Upper lobe of left lung (tissue), 6 donors: ENCODE results near the gene SERINC5. TPM values are rescaled to one million over a fixed set of nuclear protein-coding genes. Genes with fewer than 3 reads are reported as not detected.
"Not testable (repeated sequence)": the region's sequence is repeated elsewhere in the genome, so short reads cannot be mapped to it uniquely, and the experiment has no call there.

Experiments
- ATAC-seq, 2 donors: fragments of 200-7000 bp; cut with Tn5 transposase; one replicate each; pipeline ENCODE4 v1.9.1; 2022; ENCODE audit warnings: mild to moderate bottlenecking in 2 of 2, moderate library complexity in 2 of 2; ENCODE audit not compliant: low FRiP score in 2 of 2
- DNase-seq, 2 donors: peaks; one replicate each; pipeline ENCODE4 v3.0.0-alpha.2; 2019 to 2020
- H3K27ac ChIP-seq, 4 donors: fragments of 200-600 bp; sonication (generic); one replicate each; pipeline ENCODE4 v1.5.1; 2016 to 2019
- H3K27me3 ChIP-seq, 4 donors: fragments of 200-600 bp; sonication (generic); one replicate each; pipeline ENCODE4 v1.5.1; 2017 to 2019
- H3K36me3 ChIP-seq, 4 donors: fragments of 200-600 bp; sonication (generic); one replicate each; pipeline ENCODE4 v1.5.1; 2016 to 2019
- H3K4me1 ChIP-seq, 4 donors: fragments of 200-600 bp; sonication (generic); one replicate each; pipeline ENCODE4 v1.5.1; 2018 to 2019
- H3K4me3 ChIP-seq, 4 donors: fragments of 200-600 bp; sonication (generic); one replicate each; pipeline ENCODE4 v1.5.1; 2017 to 2019; ENCODE audit warnings: mild to moderate bottlenecking in 2 of 4, moderate library complexity in 1 of 4
- H3K9me3 ChIP-seq, 4 donors: fragments of 200-600 bp; sonication (generic); one replicate each; pipeline ENCODE4 v1.5.1; 2018 to 2019
- CTCF ChIP-seq, 6 experiments: fragments of 450-650 bp in 4 of 6; fragments of 200-600 bp in 2 of 6; sonication (generic) in 2 of 6; IDR thresholded peaks; one replicate each; pipeline ENCODE4 v1.5.1; 2016 to 2019; ENCODE audit warnings: antibody characterized with exemption in 6 of 6
- EP300 ChIP-seq, 4 donors: sonication (generic); formaldehyde crosslinking; IDR thresholded peaks; one replicate each; pipeline ENCODE4 v1.5.1; 2017; ENCODE audit warnings: antibody characterized with exemption in 4 of 4, control low read depth in 2 of 4
- POLR2A ChIP-seq, 4 donors: fragments of 450-650 bp; IDR thresholded peaks; one replicate each; pipeline ENCODE4 v1.5.1; 2016 to 2017; ENCODE audit warnings: antibody characterized with exemption in 4 of 4, mild to moderate bottlenecking in 2 of 4
- POLR2AphosphoS5 ChIP-seq, 2 donors: sonication (generic); formaldehyde crosslinking; IDR thresholded peaks; one replicate each; pipeline ENCODE4 v1.5.1; 2017; ENCODE audit warnings: antibody characterized with exemption in 2 of 2
- WGBS, 2 donors: methylation state at CpG; one replicate each; pipeline ENCODE4 v1.1.5; 2017 to 2018; 5-methylcytosine and 5-hydroxymethylcytosine counted together
- total RNA-seq, 6 donors: library from RNA; depleted of rRNA in 4 of 6; stranded (reverse); fragments of >200 nt in 4 of 6; gene quantifications; one replicate each; pipeline versions ENCODE4 v1.1.0 to v1.2.1, GENCODE V29; 2016 to 2021
- donor health status: DM: no; HTN: no; CAD: no; lungs with moderate emphysema.
- donor health status: DM: no; HTN: yes; CAD: no; lungs with severe emphysema.

SERINC5 gene
- total RNA-seq, 6 donors from 2014 or later, result 27.3 to 62.4 (median 41.3) TPM

GRCh38 chr5:80185095-80185494 lies 70.8 kb downstream of the SERINC5 start:
- Histone ChIP-seq H3K27ac (peak overlapping the region; percentile 42 to 77 (median 62)), H3K36me3 (no peaks in the 10 kb centered on the region), H3K9me3 (no peaks in the 10 kb centered on the region), H3K27me3 (no peaks in the 10 kb centered on the region), H3K4me3 (no peak overlapping the region), H3K4me1 (peaks cover 40 to 52% (median 47%) of the 10 kb centered on the region in 4 donors)
- TF ChIP-seq EP300 (IDR thresholded peaks at IDR 0.05) (no peak), CTCF (IDR thresholded peaks at IDR 0.05) (no peak), POLR2A (IDR thresholded peaks at IDR 0.05) (no peak), POLR2AphosphoS5 (IDR thresholded peaks at IDR 0.05) (no peak)
- DNase-seq (no peak), ATAC-seq (no peak)
- WGBS, 2 donors, result 85 to 89% methylated on average over 6 of the region's 6 CpGs

- H3K4me3 ChIP-seq, result no peak overlapping the region
- peak in 1 of 4 donors; percentile 4 for TF ChIP-seq POLR2A (IDR thresholded peaks at IDR 0.05)
- TF ChIP-seq CTCF (IDR thresholded peaks at IDR 0.05), result no peak
- no peak for TF ChIP-seq POLR2AphosphoS5 (IDR thresholded peaks at IDR 0.05)
- DNase-seq (peak in 1 of 2 donors; percentile 71), ATAC-seq (peak; percentile 69 to 91)
- H3K9me3 ChIP-seq, result no peaks in the 10 kb centered on the region
- peaks cover 40 to 56% (median 47%) of the 10 kb centered on the region in 4 donors for H3K4me1 ChIP-seq
- H3K27ac ChIP-seq, result peak overlapping the region; percentile 42 to 77 (median 62)
- WGBS, 2 donors, result 61 to 81% methylated on average over 5 of the region's 5 CpGs
- no peaks in the 10 kb centered on the region for H3K27me3 ChIP-seq
- no peaks in the 10 kb centered on the region for H3K36me3 ChIP-seq
Observed at GRCh38 chr5:80184235-80185023, 71.4 kb downstream of the SERINC5 start.

- Histone ChIP-seq H3K27ac (peak overlapping the region; percentile 42 to 77 (median 62)), H3K4me1 (peaks cover 40 to 56% (median 47%) of the 10 kb centered on the region in 4 donors)
- not testable (repeated sequence) for H3K36me3 ChIP-seq, ATAC-seq, H3K4me3 ChIP-seq, H3K27me3 ChIP-seq, H3K9me3 ChIP-seq, DNase-seq
- 76 to 83% methylated on average over 10 of the region's 10 CpGs for WGBS, 2 donors
Observed at GRCh38 chr5:80183728-80184234, 72.1 kb downstream of the SERINC5 start.

- Histone ChIP-seq H3K4me3 (no peak overlapping the region), H3K4me1 (peaks cover 40 to 56% (median 45%) of the 10 kb centered on the region in 4 donors), H3K36me3 (no peaks in the 10 kb centered on the region), H3K27me3 (no peaks in the 10 kb centered on the region), H3K9me3 (no peaks in the 10 kb centered on the region), H3K27ac (peak overlapping the region; percentile 44 to 77 (median 57))
- DNase-seq, result no peak
- TF ChIP-seq POLR2AphosphoS5 (IDR thresholded peaks at IDR 0.05) (no peak), CTCF (IDR thresholded peaks at IDR 0.05) (no peak), POLR2A (IDR thresholded peaks at IDR 0.05) (no peak), EP300 (IDR thresholded peaks at IDR 0.05) (no peak)
- ATAC-seq, result no peak
- 67 to 70% methylated on average over 7 of the region's 7 CpGs for WGBS, 2 donors
Observed at GRCh38 chr5:80182809-80183580, 72.9 kb downstream of the SERINC5 start.

GRCh38 chr5:80181618-80182211 lies 74.1 kb downstream of the SERINC5 start:
- peak in 1 of 2 donors; percentile 74 for DNase-seq

More at GRCh38 chr5:80181618-80182211, 74.1 kb downstream of the SERINC5 start:
- TF ChIP-seq POLR2AphosphoS5 (IDR thresholded peaks at IDR 0.05) (peak in 1 of 2 donors; percentile 51), EP300 (IDR thresholded peaks at IDR 0.05) (peak in 2 of 4 donors; percentile 35 to 65), POLR2A (IDR thresholded peaks at IDR 0.05) (no peak)
- Histone ChIP-seq H3K27ac (peak overlapping the region; percentile 17 to 77 (median 52)), H3K27me3 (no peaks in the 10 kb centered on the region), H3K4me1 (peaks cover 28 to 43% (median 33%) of the 10 kb centered on the region in 4 donors), H3K9me3 (no peaks in the 10 kb centered on the region), H3K4me3 (no peak overlapping the region), H3K36me3 (peaks cover 0 to 9% (median 0%) of the 10 kb centered on the region in 4 donors)
- ATAC-seq, result peak; percentile 55 to 75
- 24 to 39% methylated on average over 5 of the region's 5 CpGs for WGBS, 2 donors
